ENCODE data around the gene NHLRC4. TPM values are rescaled to one million over a fixed set of nuclear protein-coding genes. Genes with fewer than 3 reads are reported as not detected.

Gene NHLRC4
- polyA plus RNA-seq, 2 of the 4 experiments (the other 2 are of a cell fraction) = 0.03 to 0.09 TPM

- WGBS (ENCODE audit: missing lambda C conversion rate) = 94% methylated on average over 19 of the region's 21 CpGs
- Histone ChIP-seq H3K27ac (no peak overlapping the region), H3K9me3 (no peaks in the 10 kb centered on the region), H3K4me3 (no peak overlapping the region), H3K4me1 (0 out of 3 replicates have a peak, but pooled peaks cover 2% of the 10 kb centered on the region), H3K4me2 (no peak overlapping the region)
- TF ChIP-seq EP300 (IDR thresholded peaks at IDR 0.05) = no peak
- no peak for TF ChIP-seq MYC (IDR thresholded peaks at IDR 0.05; ENCODE audit: borderline replicate concordance, low read length)
- no peak for TF ChIP-seq USF2 (IDR thresholded peaks at IDR 0.05)
- TF ChIP-seq KDM1A (IDR thresholded peaks at IDR 0.05; ENCODE audit: low read depth) = no peak
- TF ChIP-seq CEBPB (IDR thresholded peaks at IDR 0.05) = no peak
- no peak for TF ChIP-seq FOSL2 (IDR thresholded peaks at IDR 0.05)
- TF ChIP-seq FOSL2 (CRISPR knock-in tag; IDR thresholded peaks at IDR 0.05) = no peak
- TF ChIP-seq MAX (IDR thresholded peaks at IDR 0.05) = no peak
- no peak for TF ChIP-seq HOXB13 (CRISPR knock-in tag; IDR thresholded peaks at IDR 0.05; ENCODE audit: low read depth)
- TF ChIP-seq RNF2 (IDR thresholded peaks at IDR 0.05; ENCODE audit: borderline replicate concordance, low read depth) = no peak
- TF ChIP-seq HMGXB4 (CRISPR knock-in tag; IDR thresholded peaks at IDR 0.05; ENCODE audit: borderline replicate concordance) = no peak
- TF ChIP-seq POLR2AphosphoS2 (conservative IDR thresholded peaks at IDR 0.05; ENCODE audit: low read length) = no peak
- no peak for TF ChIP-seq JUNB (IDR thresholded peaks at IDR 0.05)
- POLR2A ChIA-PET = no interaction called here
- CTCF ChIA-PET = interaction anchor here (1.6 kb wide), 1 partner anchor 17 kb away, joined by 8 read pairs; no protein-coding TSS in a partner anchor
- DNase-seq (ENCODE audit: low read depth in 1 of 2, low spot score in 1 of 2) (no peak), ATAC-seq (no peak), FAIRE-seq (no peak)
Measured at GRCh38 chr16:548586-548985, 18.2 kb upstream of the NHLRC4 start.

- ATAC-seq (no peak), FAIRE-seq (no peak), DNase-seq (ENCODE audit: low read depth in 1 of 2, low spot score in 1 of 2) (no peak)
- no peak overlapping the region for H3K4me3 ChIP-seq
- TF ChIP-seq HOXB13 (CRISPR knock-in tag; IDR thresholded peaks at IDR 0.05; ENCODE audit: low read depth) (no peak), HEYL (CRISPR knock-in tag; IDR thresholded peaks at IDR 0.05) (no peak), EP300 (IDR thresholded peaks at IDR 0.05) (no peak), ESRRA (IDR thresholded peaks at IDR 0.05; ENCODE audit: borderline replicate concordance, low read length) (no peak), BHLHE40 (IDR thresholded peaks at IDR 0.05; ENCODE audit: low read depth, low read length) (no peak), SMC3 (IDR thresholded peaks at IDR 0.05) (no peak), RARB (CRISPR knock-in tag; IDR thresholded peaks at IDR 0.05) (no peak), MAZ (IDR thresholded peaks at IDR 0.05; ENCODE audit: borderline replicate concordance, low read depth, low read length) (no peak), FOXS1 (CRISPR knock-in tag; IDR thresholded peaks at IDR 0.05) (no peak), HOXB5 (CRISPR knock-in tag; IDR thresholded peaks at IDR 0.05) (no peak), CHD2 (IDR thresholded peaks at IDR 0.05; ENCODE audit: low read length, partially characterized antibody) (no peak), KDM1A (IDR thresholded peaks at IDR 0.05; ENCODE audit: low read depth) (no peak)
- no peak overlapping the region for H3K4me2 ChIP-seq
- H3K27ac ChIP-seq = no peak overlapping the region
- H3K4me1 ChIP-seq = 0 out of 3 replicates have a peak, but pooled peaks cover 2% of the 10 kb centered on the region
- ChIA-PET POLR2A (no interaction called here), CTCF (interaction anchor here (0.5 to 1.6 kb wide), 2 partner anchors 18 to 170 kb away, joined by 6 to 8 read pairs; no protein-coding TSS in a partner anchor)
- 94% methylated on average over 38 of the region's 54 CpGs for WGBS (ENCODE audit: missing lambda C conversion rate)
- no peaks in the 10 kb centered on the region for H3K9me3 ChIP-seq
Measured at GRCh38 chr16:549544-550263, 17.1 kb upstream of the NHLRC4 start.
